ENCODE results near the gene KRT28. TPM values are rescaled to one million over a fixed set of nuclear protein-coding genes. Genes with fewer than 3 reads are reported as not detected.
A peak's percentile ranks its signal among the peaks of the same experiment; 100 is the strongest.

Gene KRT28
- total RNA-seq, 1 donor = not detected

- Histone ChIP-seq H2AFZ (ENCODE audit: low read length) (no peak within 1 kb of the TSS), H3K79me2 (ENCODE audit: insufficient read depth, low read length) (peaks cover 42% of the 10 kb centered on the region), H3K4me1 (ENCODE audit: insufficient read depth, low read length) (peaks cover 8% of the 10 kb centered on the region), H3K4me2 (ENCODE audit: insufficient read depth, low read length) (no peak within 1 kb of the TSS), H3K9me3 (ENCODE audit: low read depth, low read length) (no peaks in the 10 kb centered on the region), H3K27ac (ENCODE audit: low read depth, low read length) (no peak within 1 kb of the TSS), H4K20me1 (ENCODE audit: insufficient read depth, low read length) (no peaks in the 10 kb centered on the region), H3K36me3 (ENCODE audit: insufficient read depth, low read length) (peaks cover 7% of the 10 kb centered on the region), H3K4me3 (ENCODE audit: insufficient read depth, low read length) (no peak within 1 kb of the TSS), H3K27me3 (ENCODE audit: insufficient read depth, low read length) (no peaks in the 10 kb centered on the region)
- no peak for TF ChIP-seq CTCF (IDR thresholded peaks at IDR 0.05; ENCODE audit: extremely low read depth, low read depth, low read length)
- DNase-seq (ENCODE audit: insufficient read length, low spot score, missing footprints) = no peak
These were observed 22.5 kb upstream of the KRT28 start, which contains the start of gene KRT10 for GRCh38 chr17:40822132-40822812. Gene KRT10 (minus strand): TSS chr17:40822614. CDS start chr17:40822585, 29 bp downstream.

DNA sequence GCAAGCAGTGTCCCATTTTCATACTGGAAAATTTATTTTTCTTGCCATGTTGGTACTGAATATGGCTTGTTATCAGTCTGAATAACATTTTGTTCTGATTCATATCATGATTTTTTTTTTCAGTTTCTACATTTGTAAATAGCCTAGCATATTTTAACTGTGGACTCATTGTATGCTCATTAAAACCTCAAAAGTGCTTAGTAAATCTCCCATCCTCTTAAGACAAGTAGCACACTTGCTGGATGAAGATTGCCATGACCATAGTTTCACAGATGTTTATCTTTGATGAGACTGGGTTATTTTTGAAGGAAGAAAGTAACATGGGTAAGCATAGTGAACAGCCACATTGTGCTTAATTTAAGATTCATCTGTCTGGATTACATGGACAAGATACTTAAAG, 21.8 kb upstream of the KRT28 start:
- Histone ChIP-seq H3K9me3 (ENCODE audit: low read depth, low read length) (no peaks in the 10 kb centered on the region), H2AFZ (ENCODE audit: low read length) (no peak overlapping the region), H3K4me2 (ENCODE audit: insufficient read depth, low read length) (no peak overlapping the region), H3K27ac (ENCODE audit: low read depth, low read length) (no peak overlapping the region), H3K27me3 (ENCODE audit: insufficient read depth, low read length) (no peaks in the 10 kb centered on the region), H4K20me1 (ENCODE audit: insufficient read depth, low read length) (no peaks in the 10 kb centered on the region), H3K36me3 (ENCODE audit: insufficient read depth, low read length) (peaks cover 11% of the 10 kb centered on the region), H3K4me1 (ENCODE audit: insufficient read depth, low read length) (peaks cover 8% of the 10 kb centered on the region), H3K79me2 (ENCODE audit: insufficient read depth, low read length) (peaks cover 39% of the 10 kb centered on the region), H3K4me3 (ENCODE audit: insufficient read depth, low read length) (no peak overlapping the region)
- TF ChIP-seq CTCF (IDR thresholded peaks at IDR 0.05; ENCODE audit: extremely low read depth, low read depth, low read length) = no peak
- DNase-seq (ENCODE audit: insufficient read length, low spot score, missing footprints) = no peak

DNA sequence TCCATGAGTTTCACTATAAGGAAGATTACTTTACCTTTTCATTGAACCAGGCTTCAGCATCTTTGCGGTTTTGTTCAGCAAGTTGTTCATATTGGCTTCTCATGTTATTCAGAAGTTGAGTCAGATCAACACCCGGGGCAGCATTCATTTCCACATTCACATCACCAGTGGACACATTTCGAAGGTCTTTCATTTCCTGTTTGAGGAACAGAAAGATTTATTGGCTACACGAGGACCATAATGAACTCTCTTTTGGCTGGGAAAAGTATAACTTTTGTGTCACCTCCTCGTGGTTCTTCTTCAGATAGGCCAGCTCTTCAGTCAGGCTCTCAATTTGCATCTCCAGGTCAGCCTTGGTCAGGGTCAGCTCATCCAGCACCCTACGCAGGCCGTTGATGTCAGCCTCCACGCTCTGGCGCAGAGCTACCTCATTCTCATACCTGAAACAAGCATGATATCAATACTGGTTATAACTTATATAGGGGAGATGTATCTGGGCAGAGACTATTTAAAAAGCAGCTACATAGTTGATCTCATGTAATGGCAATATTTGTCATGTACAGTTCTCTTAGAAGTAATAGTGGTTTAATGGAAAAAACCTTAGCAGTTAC, 20.6 kb upstream of the KRT28 start:
- Histone ChIP-seq H2AFZ (ENCODE audit: low read length) (no peak overlapping the region), H3K4me1 (ENCODE audit: insufficient read depth, low read length) (peaks cover 8% of the 10 kb centered on the region), H4K20me1 (ENCODE audit: insufficient read depth, low read length) (no peaks in the 10 kb centered on the region), H3K79me2 (ENCODE audit: insufficient read depth, low read length) (peaks cover 29% of the 10 kb centered on the region), H3K36me3 (ENCODE audit: insufficient read depth, low read length) (peaks cover 11% of the 10 kb centered on the region), H3K4me3 (ENCODE audit: insufficient read depth, low read length) (peak overlapping the region; percentile 83), H3K9me3 (ENCODE audit: low read depth, low read length) (no peaks in the 10 kb centered on the region), H3K4me2 (ENCODE audit: insufficient read depth, low read length) (peak overlapping the region; percentile 74), H3K27ac (ENCODE audit: low read depth, low read length) (no peak overlapping the region), H3K27me3 (ENCODE audit: insufficient read depth, low read length) (no peaks in the 10 kb centered on the region)
- no peak for TF ChIP-seq CTCF (IDR thresholded peaks at IDR 0.05; ENCODE audit: extremely low read depth, low read depth, low read length)
- DNase-seq (ENCODE audit: insufficient read length, low spot score, missing footprints) = no peak

DNA sequence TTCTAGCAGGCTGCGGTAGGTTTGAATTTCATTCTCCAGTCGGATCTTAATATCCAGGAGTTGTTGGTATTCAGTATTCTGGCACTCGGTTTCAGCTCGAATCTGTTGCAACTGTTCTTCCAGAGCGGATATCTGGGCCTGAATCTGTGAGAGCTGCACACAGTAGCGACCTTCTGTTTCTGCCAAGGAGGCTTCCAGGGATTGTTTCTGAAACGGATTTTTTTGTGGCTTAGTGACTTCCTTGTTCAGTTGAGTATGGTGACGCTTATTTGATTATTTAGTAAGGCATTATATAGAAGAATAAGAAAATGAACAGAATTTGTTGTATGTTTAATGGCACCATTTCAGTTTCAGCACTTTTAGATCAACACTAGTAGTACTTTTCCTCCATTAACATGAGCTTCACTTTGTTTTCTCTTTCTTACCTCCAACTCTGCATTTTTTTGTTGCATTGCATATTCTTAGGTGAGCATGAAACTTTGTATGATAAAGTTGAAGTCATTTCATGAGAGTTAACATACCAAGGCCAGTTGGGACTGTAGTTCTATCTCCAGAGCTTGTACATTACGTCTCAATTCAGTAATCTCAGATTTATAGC, 19.9 kb upstream of the KRT28 start:
- H2AFZ ChIP-seq (ENCODE audit: low read length) = peak overlapping the region; percentile 76
- peak overlapping the region; percentile 83 for H3K4me3 ChIP-seq (ENCODE audit: insufficient read depth, low read length)
- H4K20me1 ChIP-seq (ENCODE audit: insufficient read depth, low read length) = no peaks in the 10 kb centered on the region
- H3K4me1 ChIP-seq (ENCODE audit: insufficient read depth, low read length) = peaks cover 8% of the 10 kb centered on the region
- H3K27me3 ChIP-seq (ENCODE audit: insufficient read depth, low read length) = no peaks in the 10 kb centered on the region
- H3K27ac ChIP-seq (ENCODE audit: low read depth, low read length) = peak overlapping the region; percentile 82
- H3K79me2 ChIP-seq (ENCODE audit: insufficient read depth, low read length) = peaks cover 29% of the 10 kb centered on the region
- H3K4me2 ChIP-seq (ENCODE audit: insufficient read depth, low read length) = peak overlapping the region; percentile 74
- H3K9me3 ChIP-seq (ENCODE audit: low read depth, low read length) = no peaks in the 10 kb centered on the region
- peaks cover 11% of the 10 kb centered on the region for H3K36me3 ChIP-seq (ENCODE audit: insufficient read depth, low read length)
- no peak for TF ChIP-seq CTCF (IDR thresholded peaks at IDR 0.05; ENCODE audit: extremely low read depth, low read depth, low read length)
- peak; percentile 56 for DNase-seq (ENCODE audit: insufficient read length, low spot score, missing footprints)

Data from osteoblast (primary cell).